Occipital lobe (tissue), 2 donors: ENCODE data around the gene RPEL1. TPM values are rescaled to one million over a fixed set of nuclear protein-coding genes. Genes with fewer than 3 reads are reported as not detected.
A peak's percentile ranks its signal among the peaks of the same experiment; 100 is the strongest.
"Not testable (repeated sequence)": the region's sequence is repeated elsewhere in the genome, so short reads cannot be mapped to it uniquely, and the experiment has no call there.

Source experiments
- DNase-seq: peaks from one replicate; lab custom pipeline; 2025; lab: John Stamatoyannopoulos, UW
- total RNA-seq: library from RNA; depleted of rRNA; stranded (reverse); fragments of >200 nt; gene quantifications from one replicate; pipeline ENCODE4 v1.2.3, GENCODE V29; 2014

RPEL1 gene
- total RNA-seq, 1 donor from 2014 or later, result 0.16 TPM

GRCh38 chr10:103232772-103233488 lies 12.8 kb upstream of the RPEL1 start:
- DNase-seq, result no peak

GRCh38 chr10:103235775-103236174 lies 9.9 kb upstream of the RPEL1 start:
- DNase-seq, result no peak

- no peak for DNase-seq
Observed at GRCh38 chr10:103238506-103239252, 7.0 kb upstream of the RPEL1 start.

- DNase-seq, result no peak
Observed at GRCh38 chr10:103241262-103242011, 4.2 kb upstream of the RPEL1 start.

GRCh38 chr10:103244666-103245271 lies 918 bp upstream of the RPEL1 start:
- no peak for DNase-seq

GRCh38 chr10:103246324-103246723 lies 637 bp downstream of the RPEL1 start:
- DNase-seq, result no peak

GRCh38 chr10:103254113-103254512 lies 8.4 kb downstream of the RPEL1 start:
- DNase-seq, result no peak

GRCh38 chr10:103254538-103255325 lies 9.0 kb downstream of the RPEL1 start:
- no peak for DNase-seq

- DNase-seq, result no peak
Observed at GRCh38 chr10:103256613-103257012, 10.9 kb downstream of the RPEL1 start.

- no peak for DNase-seq
Observed at GRCh38 chr10:103257812-103258211, 12.1 kb downstream of the RPEL1 start.

- DNase-seq, result not testable (repeated sequence)
Observed at GRCh38 chr10:103258928-103259327, 13.2 kb downstream of the RPEL1 start.

- no peak for DNase-seq
Observed at GRCh38 chr10:103259989-103260388, 14.3 kb downstream of the RPEL1 start.

- no peak for DNase-seq
Observed at GRCh38 chr10:103262229-103262628, 16.5 kb downstream of the RPEL1 start.

GRCh38 chr10:103265717-103266329 lies 20.1 kb downstream of the RPEL1 start:
- no peak for DNase-seq

- DNase-seq, result peak; percentile 49
Observed at GRCh38 chr10:103273041-103273441, 27.4 kb downstream of the RPEL1 start.

GRCh38 chr10:103276251-103276895 lies 30.7 kb downstream of the RPEL1 start:
- DNase-seq, result no peak

- peak; percentile 52 for DNase-seq
Observed at GRCh38 chr10:103276896-103277712, 31.4 kb downstream of the RPEL1 start, which contains the start of gene INA. TSS of gene INA (plus strand) at chr10:103277138. CDS start at chr10:103277212, 74 bp downstream.

- no peak for DNase-seq
Observed at GRCh38 chr10:103277713-103278536, 32.2 kb downstream of the RPEL1 start.
